ENCODE results near the gene TSPAN17. TPM values are rescaled to one million over a fixed set of nuclear protein-coding genes. Genes with fewer than 3 reads are reported as not detected.

TSPAN17 gene
- total RNA-seq, 1 donor from 2014 or later = 41.8 TPM

DNA sequence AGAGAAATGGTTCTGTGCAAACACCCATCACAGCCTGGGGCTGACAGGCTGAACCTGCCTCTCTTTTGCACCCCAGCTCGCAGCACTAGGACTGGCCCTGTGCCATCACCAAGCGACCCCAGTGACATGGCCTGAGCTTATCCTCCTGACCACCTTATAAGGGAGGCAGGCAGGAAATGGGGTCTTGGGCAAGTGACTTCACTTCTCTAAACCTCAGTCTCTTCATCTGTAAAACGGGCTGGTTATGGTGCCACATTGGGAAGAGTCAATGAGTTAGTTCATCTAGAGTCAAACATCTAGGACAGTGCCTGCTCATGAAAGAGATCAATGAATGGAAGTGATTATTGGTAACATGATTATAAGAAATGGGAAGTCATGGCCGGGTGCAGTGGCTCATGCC lies 23.1 kb upstream of the TSPAN17 start:
- TF ChIP-seq, protein P1, sequence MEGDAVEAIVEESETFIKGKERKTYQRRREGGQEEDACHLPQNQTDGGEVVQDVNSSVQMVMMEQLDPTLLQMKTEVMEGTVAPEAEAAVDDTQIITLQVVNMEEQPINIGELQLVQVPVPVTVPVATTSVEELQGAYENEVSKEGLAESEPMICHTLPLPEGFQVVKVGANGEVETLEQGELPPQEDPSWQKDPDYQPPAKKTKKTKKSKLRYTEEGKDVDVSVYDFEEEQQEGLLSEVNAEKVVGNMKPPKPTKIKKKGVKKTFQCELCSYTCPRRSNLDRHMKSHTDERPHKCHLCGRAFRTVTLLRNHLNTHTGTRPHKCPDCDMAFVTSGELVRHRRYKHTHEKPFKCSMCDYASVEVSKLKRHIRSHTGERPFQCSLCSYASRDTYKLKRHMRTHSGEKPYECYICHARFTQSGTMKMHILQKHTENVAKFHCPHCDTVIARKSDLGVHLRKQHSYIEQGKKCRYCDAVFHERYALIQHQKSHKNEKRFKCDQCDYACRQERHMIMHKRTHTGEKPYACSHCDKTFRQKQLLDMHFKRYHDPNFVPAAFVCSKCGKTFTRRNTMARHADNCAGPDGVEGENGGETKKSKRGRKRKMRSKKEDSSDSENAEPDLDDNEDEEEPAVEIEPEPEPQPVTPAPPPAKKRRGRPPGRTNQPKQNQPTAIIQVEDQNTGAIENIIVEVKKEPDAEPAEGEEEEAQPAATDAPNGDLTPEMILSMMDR (IDR thresholded peaks at IDR 0.05) = no peak
- peaks cover 9% of the 10 kb centered on the region for H3K4me1 Mint-ChIP-seq (ENCODE audit: unreplicated experiment)
- peaks cover 60% of the 10 kb centered on the region for H3K27me3 Mint-ChIP-seq (ENCODE audit: unreplicated experiment)
- no peaks in the 10 kb centered on the region for H3K9me3 Mint-ChIP-seq (ENCODE audit: unreplicated experiment)
- no peak overlapping the region for H3K4me3 Mint-ChIP-seq (ENCODE audit: unreplicated experiment)
- no peak overlapping the region for H3K27ac Mint-ChIP-seq (ENCODE audit: unreplicated experiment)
- DNase-seq (ENCODE audit: extremely low spot score, unreplicated experiment) = no peak
- H3K36me3 Mint-ChIP-seq (ENCODE audit: unreplicated experiment) = no peaks in the 10 kb centered on the region

DNA sequence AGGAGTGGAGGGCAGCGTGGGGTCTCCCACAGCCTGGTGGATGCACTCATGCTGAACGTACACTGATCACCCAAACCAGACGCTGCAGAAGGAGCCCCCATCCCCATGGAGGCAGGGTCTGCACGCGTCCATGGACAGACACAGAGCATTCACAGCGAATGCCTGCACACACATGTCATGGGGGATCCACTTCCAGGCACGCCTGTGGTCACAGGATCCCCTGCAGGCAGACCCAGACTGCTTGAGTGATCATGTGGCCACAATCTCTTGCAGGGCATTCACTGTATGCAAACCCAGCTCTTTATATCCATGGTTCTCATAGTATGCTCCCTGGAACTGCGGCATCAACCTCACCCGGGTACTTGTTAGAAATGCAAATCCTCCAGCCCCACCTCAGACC lies 22.3 kb upstream of the TSPAN17 start:
- no peak for DNase-seq (ENCODE audit: extremely low spot score, unreplicated experiment)
- no peak overlapping the region for H3K27ac Mint-ChIP-seq (ENCODE audit: unreplicated experiment)
- no peaks in the 10 kb centered on the region for H3K36me3 Mint-ChIP-seq (ENCODE audit: unreplicated experiment)
- H3K4me3 Mint-ChIP-seq (ENCODE audit: unreplicated experiment) = no peak overlapping the region
- H3K9me3 Mint-ChIP-seq (ENCODE audit: unreplicated experiment) = no peaks in the 10 kb centered on the region
- peaks cover 14% of the 10 kb centered on the region for H3K4me1 Mint-ChIP-seq (ENCODE audit: unreplicated experiment)
- TF ChIP-seq, protein P1 (IDR thresholded peaks at IDR 0.05) = no peak
- peaks cover 64% of the 10 kb centered on the region for H3K27me3 Mint-ChIP-seq (ENCODE audit: unreplicated experiment)

DNA sequence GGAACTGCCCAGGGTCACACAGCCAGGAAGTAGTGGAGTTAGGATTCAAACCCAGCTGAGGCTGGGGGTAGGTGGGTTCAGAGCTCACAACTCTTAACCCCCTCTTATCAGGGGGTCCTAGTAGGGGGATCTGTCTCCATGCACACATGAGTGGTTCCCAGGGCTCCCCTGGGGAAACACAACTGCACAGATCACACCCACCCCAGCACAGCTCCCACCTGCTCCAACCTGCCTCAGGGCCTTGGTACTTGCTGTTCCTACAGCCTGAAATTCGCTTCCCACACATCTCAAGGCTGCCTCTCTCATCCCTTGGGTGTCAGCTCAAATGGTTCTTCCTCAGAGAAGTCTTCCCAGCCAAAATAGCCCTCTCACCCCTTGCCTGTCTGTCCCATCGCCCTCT lies 21.8 kb upstream of the TSPAN17 start:
- no peak for DNase-seq (ENCODE audit: extremely low spot score, unreplicated experiment)
- peaks cover 9% of the 10 kb centered on the region for H3K4me1 Mint-ChIP-seq (ENCODE audit: unreplicated experiment)
- H3K9me3 Mint-ChIP-seq (ENCODE audit: unreplicated experiment) = no peaks in the 10 kb centered on the region
- TF ChIP-seq, protein P1 (IDR thresholded peaks at IDR 0.05) = no peak
- H3K4me3 Mint-ChIP-seq (ENCODE audit: unreplicated experiment) = no peak overlapping the region
- no peak overlapping the region for H3K27ac Mint-ChIP-seq (ENCODE audit: unreplicated experiment)
- no peaks in the 10 kb centered on the region for H3K36me3 Mint-ChIP-seq (ENCODE audit: unreplicated experiment)
- H3K27me3 Mint-ChIP-seq (ENCODE audit: unreplicated experiment) = peaks cover 59% of the 10 kb centered on the region

DNA sequence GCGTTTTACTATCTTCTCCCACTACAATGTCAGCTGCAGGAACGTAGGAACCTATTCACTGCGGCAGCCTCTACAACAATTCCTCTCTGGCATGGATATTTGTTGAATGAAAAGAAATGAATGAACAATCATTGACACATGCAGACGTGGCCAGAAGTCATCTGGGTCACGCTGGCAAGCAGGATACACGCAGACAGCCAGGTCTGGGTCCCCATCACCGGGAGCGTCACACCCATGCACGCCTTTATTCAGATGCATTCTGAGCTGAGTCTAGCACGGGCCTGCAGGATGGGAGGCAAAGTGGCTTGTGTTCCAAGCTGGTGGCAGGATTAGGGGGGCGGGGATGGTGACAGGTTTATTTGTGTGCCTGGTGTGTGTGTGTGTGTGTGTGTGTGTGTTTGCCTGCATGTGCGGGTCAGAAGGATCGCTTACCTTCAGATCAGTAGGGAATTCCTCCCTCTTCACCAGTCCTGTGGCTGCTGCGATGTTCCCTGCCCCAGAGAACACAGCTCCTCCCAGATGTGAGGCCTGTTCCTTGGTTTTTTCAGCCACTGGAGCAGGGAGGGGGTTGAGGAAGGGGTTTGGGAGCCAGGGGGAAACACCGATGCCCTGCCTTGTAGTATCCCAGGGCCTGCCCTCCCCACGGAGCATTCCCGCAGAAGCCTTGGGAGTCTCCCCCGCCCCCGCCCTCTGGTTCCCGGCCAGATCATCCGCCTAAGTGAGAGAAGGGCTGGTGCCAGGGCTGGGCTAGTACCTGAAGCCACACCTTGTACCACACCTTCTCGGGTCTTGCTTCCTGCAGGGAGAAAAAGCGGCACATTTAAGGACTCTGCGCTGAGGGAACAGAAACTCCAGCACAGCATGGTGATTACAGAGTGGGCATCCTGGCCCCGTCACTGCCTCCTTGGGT lies 21.1 kb upstream of the TSPAN17 start:
- H3K27ac Mint-ChIP-seq (ENCODE audit: unreplicated experiment) = no peak overlapping the region
- no peaks in the 10 kb centered on the region for H3K9me3 Mint-ChIP-seq (ENCODE audit: unreplicated experiment)
- TF ChIP-seq, protein P1 (IDR thresholded peaks at IDR 0.05) = no peak
- H3K4me3 Mint-ChIP-seq (ENCODE audit: unreplicated experiment) = no peak overlapping the region
- DNase-seq (ENCODE audit: extremely low spot score, unreplicated experiment) = no peak
- H3K4me1 Mint-ChIP-seq (ENCODE audit: unreplicated experiment) = peaks cover 11% of the 10 kb centered on the region
- H3K36me3 Mint-ChIP-seq (ENCODE audit: unreplicated experiment) = no peaks in the 10 kb centered on the region
- peaks cover 61% of the 10 kb centered on the region for H3K27me3 Mint-ChIP-seq (ENCODE audit: unreplicated experiment)

DNA sequence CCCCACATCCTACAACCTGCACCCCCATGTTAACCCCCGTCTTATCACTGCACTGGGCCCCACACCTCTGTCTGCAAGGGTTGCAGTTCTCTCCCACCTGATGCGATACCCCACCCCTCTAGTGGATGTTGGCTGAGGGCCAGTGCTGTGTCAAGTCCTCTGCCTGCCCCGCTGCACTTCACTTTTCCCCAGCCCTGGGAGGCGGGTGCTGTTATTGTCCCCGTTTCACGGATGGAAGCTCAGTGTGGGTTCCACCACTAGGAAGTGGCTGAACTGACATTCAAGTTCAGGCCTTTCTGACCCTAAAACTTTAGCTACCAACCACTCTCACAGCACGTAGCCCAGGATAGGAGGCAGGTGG lies 20.4 kb upstream of the TSPAN17 start:
- Mint-ChIP-seq H3K4me3 (ENCODE audit: unreplicated experiment) (no peak overlapping the region), H3K27ac (ENCODE audit: unreplicated experiment) (no peak overlapping the region), H3K36me3 (ENCODE audit: unreplicated experiment) (no peaks in the 10 kb centered on the region), H3K27me3 (ENCODE audit: unreplicated experiment) (peaks cover 62% of the 10 kb centered on the region), H3K9me3 (ENCODE audit: unreplicated experiment) (no peaks in the 10 kb centered on the region), H3K4me1 (ENCODE audit: unreplicated experiment) (peaks cover 11% of the 10 kb centered on the region)
- TF ChIP-seq, protein P1 (IDR thresholded peaks at IDR 0.05) = no peak
- DNase-seq (ENCODE audit: extremely low spot score, unreplicated experiment) = no peak
